Activated CD8-positive, alpha-beta T cell treated with anti-CD3 and anti-CD28 coated beads, Interleukin-2, amount 10 ng/mL, durations not matched to agents 7 days and 5 days (primary cell): ENCODE data around the gene SLC8A1. TPM values are rescaled to one million over a fixed set of nuclear protein-coding genes. Genes with fewer than 3 reads are reported as not detected.

Experiments used
- ATAC-seq: fragments of 150-1000 bp; cut with Tn5 transposase; one replicate; pipeline ENCODE4 v1.10.0; 2021; ENCODE audit warnings: moderate library complexity
- CTCF ChIA-PET: fragments of 350-600 bp; sonication (Branson Sonifier 250); formaldehyde crosslinking; loops from one replicate; lab custom pipeline; 2021; ENCODE audit warnings: antibody characterized with exemption; lab: Charles Lee
- POLR2A ChIA-PET: fragments of 350-600 bp; sonication (Branson Sonifier 250); formaldehyde crosslinking; loops from one replicate; lab custom pipeline; 2021; ENCODE audit warnings: antibody characterized with exemption; lab: Charles Lee
- DNase-seq: peaks from one replicate; pipeline ENCODE4 v3.0.0-alpha.2; 2020
- H3K27ac Mint-ChIP-seq: one replicate; pipeline ENCODE4 v1.8.0; 2021; ENCODE audit warnings: mild to moderate bottlenecking, mixed read lengths
- H3K27me3 Mint-ChIP-seq: one replicate; pipeline ENCODE4 v1.8.0; 2021; ENCODE audit warnings: low read depth, mixed read lengths
- H3K36me3 Mint-ChIP-seq: one replicate; pipeline ENCODE4 v1.8.0; 2021; ENCODE audit warnings: low read depth, mixed read lengths
- H3K4me1 Mint-ChIP-seq: one replicate; pipeline ENCODE4 v1.8.0; 2021; ENCODE audit warnings: low read depth, mixed read lengths
- H3K4me3 Mint-ChIP-seq: one replicate; pipeline ENCODE4 v1.8.0; 2021; ENCODE audit warnings: mild to moderate bottlenecking, mixed read lengths
- H3K9me3 Mint-ChIP-seq: one replicate; pipeline ENCODE4 v1.8.0; 2022; ENCODE audit warnings: mixed read lengths; ENCODE audit not compliant: insufficient read depth
- total RNA-seq, 2 experiments: library from RNA; stranded (reverse); gene quantifications; one replicate each; pipeline ENCODE4 v1.2.3, GENCODE V29; 2021

SLC8A1 gene
- total RNA-seq, 2 experiments from 2014 or later, result 0.10 to 0.45 TPM

GRCh38 chr2:40310303-40310702 lies 141.6 kb downstream of the SLC8A1 start:
- DNase-seq, result no peak
- ChIA-PET CTCF (no interaction called here), POLR2A (no interaction called here)
- H3K4me1 Mint-ChIP-seq, result no peaks in the 10 kb centered on the region
- no peak overlapping the region for H3K4me3 Mint-ChIP-seq
- ATAC-seq, result no peak
- H3K27ac Mint-ChIP-seq, result no peak overlapping the region
- no peaks in the 10 kb centered on the region for H3K27me3 Mint-ChIP-seq
- H3K36me3 Mint-ChIP-seq, result no peaks in the 10 kb centered on the region
- no peaks in the 10 kb centered on the region for H3K9me3 Mint-ChIP-seq

DNA sequence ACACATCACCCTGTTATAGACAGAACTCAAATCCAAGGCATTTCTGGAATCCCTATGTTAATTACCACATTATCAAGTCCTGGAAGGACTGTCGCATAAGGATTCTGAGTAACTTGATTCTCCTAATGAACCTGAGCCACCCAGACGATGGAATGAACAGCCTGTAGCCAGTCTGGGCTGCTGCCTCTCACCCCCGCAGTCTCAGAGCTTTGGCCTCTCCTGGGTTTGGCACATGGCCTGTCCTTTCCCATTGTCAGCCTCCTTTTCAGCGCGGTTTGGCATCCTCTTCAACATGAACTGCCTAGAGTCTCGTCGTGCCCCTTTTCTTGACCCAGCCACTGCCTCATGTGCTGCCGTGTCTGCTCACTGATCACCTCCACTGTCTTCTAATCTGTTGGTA lies 147.6 kb downstream of the SLC8A1 start:
- Mint-ChIP-seq H3K27me3 (no peaks in the 10 kb centered on the region), H3K4me3 (no peak overlapping the region), H3K9me3 (no peaks in the 10 kb centered on the region), H3K27ac (no peak overlapping the region), H3K36me3 (no peaks in the 10 kb centered on the region), H3K4me1 (no peaks in the 10 kb centered on the region)
- ATAC-seq (no peak), DNase-seq (no peak)
- ChIA-PET CTCF (no interaction called here), POLR2A (no interaction called here)

DNA sequence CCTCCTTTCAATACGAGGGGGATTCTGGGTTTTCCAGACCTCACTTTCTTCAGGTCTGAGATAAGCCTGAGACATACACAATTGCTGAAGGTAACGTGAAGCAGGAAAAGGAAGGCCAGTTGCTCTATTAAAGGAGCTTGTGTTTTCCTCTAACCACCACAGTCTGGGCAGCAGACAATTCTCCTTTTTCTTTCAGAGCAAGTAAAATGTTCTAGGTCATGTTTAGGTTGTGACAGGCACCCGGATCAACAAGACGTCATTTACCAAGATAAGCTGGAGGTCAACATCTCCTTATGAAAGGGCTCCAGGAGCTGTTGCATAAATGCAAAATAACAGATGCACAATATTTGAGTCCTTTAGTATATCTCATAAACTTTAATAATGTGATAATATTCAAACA lies 148.1 kb downstream of the SLC8A1 start:
- POLR2A ChIA-PET, result no interaction called here
- Mint-ChIP-seq H3K36me3 (no peaks in the 10 kb centered on the region), H3K27ac (no peak overlapping the region), H3K27me3 (no peaks in the 10 kb centered on the region), H3K4me3 (no peak overlapping the region), H3K9me3 (no peaks in the 10 kb centered on the region), H3K4me1 (no peaks in the 10 kb centered on the region)
- CTCF ChIA-PET, result no interaction called here
- DNase-seq (no peak), ATAC-seq (no peak)

GRCh38 chr2:40302751-40303325 lies 149.1 kb downstream of the SLC8A1 start:
- no peak for DNase-seq
- Mint-ChIP-seq H3K9me3 (no peaks in the 10 kb centered on the region), H3K4me1 (no peaks in the 10 kb centered on the region), H3K27ac (no peak overlapping the region), H3K27me3 (no peaks in the 10 kb centered on the region), H3K4me3 (no peak overlapping the region), H3K36me3 (no peaks in the 10 kb centered on the region)
- ChIA-PET POLR2A (no interaction called here), CTCF (no interaction called here)
- ATAC-seq, result no peak

DNA sequence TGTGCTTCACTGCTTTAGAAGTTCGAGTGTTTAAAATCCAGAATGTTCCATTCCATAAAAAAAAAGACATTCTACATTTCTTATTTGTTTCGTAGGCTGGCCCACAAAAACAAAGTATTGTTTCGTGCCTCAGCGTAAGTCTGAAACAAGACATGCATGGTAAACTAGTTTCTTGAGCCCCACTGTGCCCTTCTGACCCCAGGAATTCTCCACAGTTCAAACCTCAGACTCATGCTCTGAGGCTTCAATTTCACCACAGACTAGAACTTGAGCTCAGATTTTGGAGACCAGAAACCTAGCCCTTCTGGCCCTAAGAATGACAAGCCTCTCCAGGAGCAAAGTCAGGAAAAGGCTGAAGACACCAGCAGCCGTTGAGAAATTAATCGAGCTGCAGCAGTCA lies 151.5 kb downstream of the SLC8A1 start:
- Mint-ChIP-seq H3K4me1 (no peaks in the 10 kb centered on the region), H3K36me3 (no peaks in the 10 kb centered on the region), H3K9me3 (no peaks in the 10 kb centered on the region), H3K27me3 (no peaks in the 10 kb centered on the region), H3K4me3 (no peak overlapping the region), H3K27ac (no peak overlapping the region)
- DNase-seq, result no peak
- ChIA-PET CTCF (no interaction called here), POLR2A (no interaction called here)
- ATAC-seq, result no peak

DNA sequence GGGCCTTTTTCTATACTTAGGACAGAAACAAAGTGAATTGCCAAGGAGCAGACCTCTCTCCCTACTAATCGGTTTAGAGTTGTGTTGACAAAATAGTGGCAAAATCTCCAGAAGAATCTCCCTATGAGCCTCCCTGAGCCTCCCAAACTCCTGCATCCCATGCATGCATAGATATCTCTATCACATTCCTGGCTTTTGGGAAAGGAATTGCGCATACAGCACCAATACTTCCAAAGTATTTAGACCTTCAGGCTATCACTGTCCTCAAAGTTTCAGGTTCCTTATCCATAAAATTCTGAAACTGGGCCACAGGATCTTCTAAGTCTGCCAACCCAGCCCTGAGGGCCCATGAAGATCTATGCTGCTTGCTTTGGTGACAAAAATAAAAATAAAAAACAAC lies 152.1 kb downstream of the SLC8A1 start:
- ChIA-PET POLR2A (no interaction called here), CTCF (no interaction called here)
- no peaks in the 10 kb centered on the region for H3K27me3 Mint-ChIP-seq
- H3K36me3 Mint-ChIP-seq, result no peaks in the 10 kb centered on the region
- no peak overlapping the region for H3K4me3 Mint-ChIP-seq
- H3K27ac Mint-ChIP-seq, result no peak overlapping the region
- DNase-seq, result no peak
- ATAC-seq, result no peak
- no peaks in the 10 kb centered on the region for H3K9me3 Mint-ChIP-seq
- no peaks in the 10 kb centered on the region for H3K4me1 Mint-ChIP-seq

- ATAC-seq (no peak), DNase-seq (no peak)
- no peaks in the 10 kb centered on the region for H3K4me1 Mint-ChIP-seq
- POLR2A ChIA-PET, result no interaction called here
- H3K36me3 Mint-ChIP-seq, result no peaks in the 10 kb centered on the region
- H3K27ac Mint-ChIP-seq, result no peak overlapping the region
- no peaks in the 10 kb centered on the region for H3K27me3 Mint-ChIP-seq
- CTCF ChIA-PET, result no interaction called here
- H3K4me3 Mint-ChIP-seq, result no peak overlapping the region
- H3K9me3 Mint-ChIP-seq, result no peaks in the 10 kb centered on the region
Measured at GRCh38 chr2:40299173-40299572, 152.7 kb downstream of the SLC8A1 start.

- no peaks in the 10 kb centered on the region for H3K36me3 Mint-ChIP-seq
- H3K27me3 Mint-ChIP-seq, result no peaks in the 10 kb centered on the region
- ChIA-PET POLR2A (no interaction called here), CTCF (no interaction called here)
- no peak overlapping the region for H3K4me3 Mint-ChIP-seq
- no peaks in the 10 kb centered on the region for H3K4me1 Mint-ChIP-seq
- no peaks in the 10 kb centered on the region for H3K9me3 Mint-ChIP-seq
- DNase-seq, result no peak
- H3K27ac Mint-ChIP-seq, result no peak overlapping the region
- no peak for ATAC-seq
Measured at GRCh38 chr2:40298026-40298425, 153.9 kb downstream of the SLC8A1 start.

- DNase-seq (no peak), ATAC-seq (no peak)
- Mint-ChIP-seq H3K27ac (no peak overlapping the region), H3K9me3 (no peaks in the 10 kb centered on the region), H3K4me1 (peaks cover 2% of the 10 kb centered on the region), H3K36me3 (no peaks in the 10 kb centered on the region), H3K27me3 (no peaks in the 10 kb centered on the region), H3K4me3 (no peak overlapping the region)
- POLR2A ChIA-PET, result no interaction called here
- CTCF ChIA-PET, result no interaction called here
Measured at GRCh38 chr2:40292291-40292690, 159.6 kb downstream of the SLC8A1 start.

GRCh38 chr2:40289771-40290404 lies 162.0 kb downstream of the SLC8A1 start:
- Mint-ChIP-seq H3K27me3 (no peaks in the 10 kb centered on the region), H3K27ac (no peak overlapping the region), H3K9me3 (no peaks in the 10 kb centered on the region), H3K4me1 (peaks cover 2% of the 10 kb centered on the region), H3K36me3 (no peaks in the 10 kb centered on the region), H3K4me3 (peak overlapping the region; percentile 58)
- no peak for ATAC-seq
- POLR2A ChIA-PET, result no interaction called here
- CTCF ChIA-PET, result no interaction called here
- no peak for DNase-seq

DNA sequence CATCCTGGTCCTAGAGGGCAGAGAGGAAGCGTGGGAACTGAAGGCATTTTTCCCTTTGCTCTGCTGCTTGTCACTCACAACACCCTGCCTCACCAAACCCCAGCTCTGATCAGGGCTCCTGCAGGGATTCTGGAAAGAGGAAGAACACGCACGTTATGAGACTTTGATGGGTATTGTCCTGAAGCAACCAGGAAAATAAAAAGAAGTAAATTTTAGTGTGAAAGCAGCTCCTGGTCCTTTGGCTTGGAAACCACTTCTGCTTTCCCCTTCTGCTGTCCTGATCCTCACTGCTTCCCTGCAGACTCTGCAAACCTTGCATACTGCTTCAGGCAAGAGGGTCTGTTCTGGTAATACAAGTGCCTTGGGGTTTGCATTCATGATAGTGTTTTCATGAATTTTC lies 164.1 kb downstream of the SLC8A1 start:
- DNase-seq (no peak), ATAC-seq (no peak)
- Mint-ChIP-seq H3K27ac (no peak overlapping the region), H3K9me3 (no peaks in the 10 kb centered on the region), H3K4me1 (peaks cover 2% of the 10 kb centered on the region), H3K36me3 (no peaks in the 10 kb centered on the region), H3K4me3 (no peak overlapping the region), H3K27me3 (peaks cover 2% of the 10 kb centered on the region)
- CTCF ChIA-PET, result no interaction called here
- POLR2A ChIA-PET, result no interaction called here

DNA sequence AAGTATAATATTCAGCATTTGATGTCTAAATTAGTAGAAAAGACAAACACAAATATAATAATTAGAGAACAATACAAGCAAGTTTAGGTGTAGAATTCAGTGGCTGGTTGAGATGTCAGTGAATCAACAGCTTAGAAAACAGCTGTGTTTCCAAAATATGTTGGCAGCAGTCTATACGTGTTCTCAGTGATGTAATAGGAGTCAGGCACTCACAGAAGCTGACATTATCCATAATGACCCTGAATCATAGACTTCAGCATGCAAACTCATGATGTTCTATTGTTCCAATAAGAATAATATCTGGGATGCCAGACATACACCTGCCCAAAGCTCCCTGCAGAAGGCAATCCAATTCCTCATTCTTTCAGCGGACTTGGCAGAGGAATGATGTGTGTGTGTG lies 164.7 kb downstream of the SLC8A1 start:
- CTCF ChIA-PET, result no interaction called here
- H3K27me3 Mint-ChIP-seq, result peaks cover 2% of the 10 kb centered on the region
- DNase-seq (no peak), ATAC-seq (no peak)
- POLR2A ChIA-PET, result interaction anchor here (0.6 kb wide), 1 partner anchor 1807 kb away, joined by 3 read pairs; no protein-coding TSS in a partner anchor
- peaks cover 2% of the 10 kb centered on the region for H3K4me1 Mint-ChIP-seq
- no peak overlapping the region for H3K27ac Mint-ChIP-seq
- no peaks in the 10 kb centered on the region for H3K9me3 Mint-ChIP-seq
- H3K36me3 Mint-ChIP-seq, result no peaks in the 10 kb centered on the region
- H3K4me3 Mint-ChIP-seq, result no peak overlapping the region

- CTCF ChIA-PET, result no interaction called here
- Mint-ChIP-seq H3K27me3 (peaks cover 2% of the 10 kb centered on the region), H3K36me3 (no peaks in the 10 kb centered on the region), H3K27ac (no peak overlapping the region), H3K4me1 (peaks cover 2% of the 10 kb centered on the region), H3K4me3 (no peak overlapping the region), H3K9me3 (no peaks in the 10 kb centered on the region)
- ATAC-seq (no peak), DNase-seq (no peak)
- POLR2A ChIA-PET, result interaction anchor here (0.6 kb wide), 1 partner anchor 1807 kb away, joined by 3 read pairs; no protein-coding TSS in a partner anchor
Measured at GRCh38 chr2:40286721-40287120, 165.2 kb downstream of the SLC8A1 start.
